ENCODE results near the gene SLC22A7.

SLC22A7 gene

GRCh38 chr6:43264599-43265145, 33.4 kb upstream of the SLC22A7 start:
- in situ Hi-C loops (cut with HindIII; ENCODE audit: low sequenced_read_pairs): loop anchor here (5.0 kb wide), 2 partner anchors 38 to 67 kb away; no protein-coding TSS in a partner anchor

GRCh38 chr6:43265564-43265963, 32.5 kb upstream of the SLC22A7 start:
- in situ Hi-C loops (cut with HindIII; ENCODE audit: low sequenced_read_pairs): no loop called here

GRCh38 chr6:43267619-43268354, 30.3 kb upstream of the SLC22A7 start:
- in situ Hi-C loops (cut with HindIII; ENCODE audit: low sequenced_read_pairs): no loop called here

- in situ Hi-C loops (cut with HindIII; ENCODE audit: low sequenced_read_pairs): no loop called here
Measured at GRCh38 chr6:43268355-43268700, 29.7 kb upstream of the SLC22A7 start.

GRCh38 chr6:43268782-43269272, 29.2 kb upstream of the SLC22A7 start:
- in situ Hi-C loops (cut with HindIII; ENCODE audit: low sequenced_read_pairs): no loop called here

GRCh38 chr6:43269273-43270007, 28.6 kb upstream of the SLC22A7 start:
- in situ Hi-C loops (cut with HindIII; ENCODE audit: low sequenced_read_pairs): no loop called here

GRCh38 chr6:43271103-43271815, 26.8 kb upstream of the SLC22A7 start:
- in situ Hi-C loops (cut with HindIII; ENCODE audit: low sequenced_read_pairs): no loop called here

- in situ Hi-C loops (cut with HindIII; ENCODE audit: low sequenced_read_pairs): no loop called here
Measured at GRCh38 chr6:43271944-43272343, 26.1 kb upstream of the SLC22A7 start.

- in situ Hi-C loops (cut with HindIII; ENCODE audit: low sequenced_read_pairs): no loop called here
Measured at GRCh38 chr6:43273707-43274106, 24.4 kb upstream of the SLC22A7 start.

- in situ Hi-C loops (cut with HindIII; ENCODE audit: low sequenced_read_pairs): no loop called here
Measured at GRCh38 chr6:43274127-43274915, 23.7 kb upstream of the SLC22A7 start.

- in situ Hi-C loops (cut with HindIII; ENCODE audit: low sequenced_read_pairs): no loop called here
Measured at GRCh38 chr6:43274916-43275597, 23.0 kb upstream of the SLC22A7 start.

- in situ Hi-C loops (cut with HindIII; ENCODE audit: low sequenced_read_pairs): no loop called here
Measured at GRCh38 chr6:43275801-43276576, 22.1 kb upstream of the SLC22A7 start.

GRCh38 chr6:43276577-43277305, 21.3 kb upstream of the SLC22A7 start:
- in situ Hi-C loops (cut with HindIII; ENCODE audit: low sequenced_read_pairs): no loop called here

GRCh38 chr6:43277306-43277642, 20.8 kb upstream of the SLC22A7 start:
- in situ Hi-C loops (cut with HindIII; ENCODE audit: low sequenced_read_pairs): no loop called here

- in situ Hi-C loops (cut with HindIII; ENCODE audit: low sequenced_read_pairs): no loop called here
Measured at GRCh38 chr6:43277643-43278523, 20.2 kb upstream of the SLC22A7 start.

GRCh38 chr6:43278524-43279078, 19.5 kb upstream of the SLC22A7 start:
- in situ Hi-C loops (cut with HindIII; ENCODE audit: low sequenced_read_pairs): no loop called here

- in situ Hi-C loops (cut with HindIII; ENCODE audit: low sequenced_read_pairs): no loop called here
Measured at GRCh38 chr6:43280234-43280633, 17.8 kb upstream of the SLC22A7 start.
